DMS79 treated with DMSO at 0.1 percent for 48 hours (cell line): ENCODE measurements around the gene NUMBL.
"Not testable (repeated sequence)": the region's sequence is repeated elsewhere in the genome, so short reads cannot be mapped to it uniquely, and the experiment has no call there.

ENCODE experiments used
- DNase-seq: peaks from one replicate; lab custom pipeline; 2025; lab: John Stamatoyannopoulos, UW

NUMBL gene

DNA sequence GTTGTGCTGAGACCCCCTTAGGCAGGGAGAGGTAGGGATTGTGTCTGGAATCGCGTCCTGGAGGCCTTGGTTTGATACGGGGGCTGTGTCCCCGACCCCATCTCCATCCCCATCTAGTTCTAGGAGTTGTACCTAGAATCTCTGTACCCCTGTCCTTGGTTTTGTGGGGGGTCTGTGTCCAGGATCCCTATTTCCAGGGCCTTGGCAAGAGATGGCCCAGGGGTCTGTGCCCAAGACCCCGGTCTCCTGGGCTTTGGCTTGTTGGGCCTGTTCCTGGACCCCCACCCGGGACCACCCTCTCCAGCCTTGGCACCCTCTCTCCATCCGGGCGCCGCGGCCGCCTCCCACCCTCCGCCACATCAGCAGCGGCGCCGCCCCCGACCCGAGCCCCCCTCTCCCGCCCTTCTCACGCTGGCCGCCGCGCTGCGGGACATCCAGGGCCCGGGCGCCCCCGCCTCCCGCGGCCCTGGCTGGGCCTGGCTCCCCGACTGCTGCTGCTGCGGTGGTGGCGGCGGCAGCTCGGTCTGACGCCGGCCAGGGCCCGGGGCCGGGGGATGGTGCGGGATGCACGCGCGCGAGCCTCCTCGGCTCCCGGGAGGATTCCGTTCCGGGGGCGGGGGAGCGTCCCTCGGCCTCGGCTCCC is at the start of gene NUMBL:
NUMBL (minus strand) TSS at position 602 of the 643 bp plus-strand sequence; CDS start at position 434, 168 bp downstream.
- no peak for DNase-seq

DNA sequence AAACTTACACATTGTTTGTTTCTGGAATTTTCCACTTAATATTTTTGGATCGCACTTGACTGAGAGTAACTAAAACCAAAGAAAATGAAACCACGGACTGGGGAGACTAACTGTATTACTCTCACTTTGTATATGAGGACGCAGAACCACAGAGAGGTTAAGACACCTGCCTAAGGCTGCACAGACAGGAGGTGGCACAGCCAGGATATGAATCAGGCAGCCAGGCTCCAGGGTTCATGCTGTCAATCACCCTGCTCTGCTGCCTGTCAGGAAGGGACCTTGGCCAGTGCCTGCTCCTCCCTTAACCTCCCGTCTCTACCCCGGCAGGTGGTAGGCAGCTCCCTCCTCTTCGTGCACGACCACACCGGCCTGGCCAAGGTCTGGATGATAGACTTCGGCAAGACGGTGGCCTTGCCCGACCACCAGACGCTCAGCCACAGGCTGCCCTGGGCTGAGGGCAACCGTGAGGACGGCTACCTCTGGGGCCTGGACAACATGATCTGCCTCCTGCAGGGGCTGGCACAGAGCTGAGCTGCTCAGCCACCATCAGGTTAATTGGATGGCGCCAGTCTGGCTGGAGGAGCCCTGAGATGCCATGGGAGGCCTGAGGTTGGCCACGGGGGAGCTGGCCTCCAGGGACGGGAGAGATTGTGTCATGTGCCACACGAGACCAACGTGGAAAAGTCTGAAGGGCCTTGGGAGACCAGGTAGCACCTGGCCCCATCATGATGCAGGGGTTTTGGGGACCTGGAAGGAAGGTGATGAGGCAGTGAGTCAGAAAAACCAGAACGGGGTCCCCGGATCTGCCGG is 48.8 kb upstream of the NUMBL start:
- no peak for DNase-seq

DNA sequence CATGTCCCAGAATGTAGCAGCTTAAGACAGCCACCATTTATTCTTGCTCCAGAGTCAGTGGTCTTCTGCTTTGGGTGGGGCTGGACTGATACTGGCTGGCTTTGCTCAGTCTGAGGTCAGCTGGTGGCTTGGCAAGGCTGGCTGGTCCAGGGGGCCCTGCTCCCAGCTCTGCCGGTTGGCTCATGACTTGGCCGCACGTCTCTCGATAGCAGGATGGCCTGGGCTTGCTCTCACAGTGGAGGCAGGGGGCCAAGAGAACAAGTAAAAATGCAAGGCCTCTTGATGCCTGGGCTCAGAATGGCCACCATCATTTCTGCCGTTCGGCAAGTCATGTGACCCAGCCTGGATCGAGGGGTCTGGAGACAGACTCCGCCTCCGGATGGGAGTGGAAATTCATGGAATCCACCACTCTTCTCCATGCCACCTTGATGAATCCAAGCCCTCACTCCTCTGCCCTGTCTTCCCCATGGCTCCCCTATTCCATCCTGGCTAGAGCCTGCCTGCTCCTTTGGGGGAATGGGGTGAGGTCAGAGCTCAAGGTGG is 46.7 kb upstream of the NUMBL start:
- no peak for DNase-seq

DNA sequence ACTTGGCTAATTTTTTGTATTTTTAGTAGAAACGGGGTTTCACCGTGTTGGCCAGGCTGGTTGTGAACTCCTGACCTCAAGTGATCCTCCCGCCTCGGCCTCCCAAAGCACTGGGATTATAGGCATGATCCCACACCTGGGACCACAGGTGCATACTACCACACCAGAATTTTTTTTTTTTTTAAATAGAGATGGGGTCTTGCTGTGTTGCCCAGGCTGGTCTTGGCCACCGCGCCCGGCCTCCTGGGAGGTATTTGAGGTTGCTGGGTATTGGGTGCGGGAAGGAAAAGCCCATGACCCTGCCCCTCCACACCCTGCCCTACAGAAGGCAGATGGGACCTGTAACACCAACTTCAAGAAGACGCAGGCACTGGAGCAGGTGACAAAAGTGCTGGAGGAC is 46.2 kb upstream of the NUMBL start:
- DNase-seq = no peak

DNA sequence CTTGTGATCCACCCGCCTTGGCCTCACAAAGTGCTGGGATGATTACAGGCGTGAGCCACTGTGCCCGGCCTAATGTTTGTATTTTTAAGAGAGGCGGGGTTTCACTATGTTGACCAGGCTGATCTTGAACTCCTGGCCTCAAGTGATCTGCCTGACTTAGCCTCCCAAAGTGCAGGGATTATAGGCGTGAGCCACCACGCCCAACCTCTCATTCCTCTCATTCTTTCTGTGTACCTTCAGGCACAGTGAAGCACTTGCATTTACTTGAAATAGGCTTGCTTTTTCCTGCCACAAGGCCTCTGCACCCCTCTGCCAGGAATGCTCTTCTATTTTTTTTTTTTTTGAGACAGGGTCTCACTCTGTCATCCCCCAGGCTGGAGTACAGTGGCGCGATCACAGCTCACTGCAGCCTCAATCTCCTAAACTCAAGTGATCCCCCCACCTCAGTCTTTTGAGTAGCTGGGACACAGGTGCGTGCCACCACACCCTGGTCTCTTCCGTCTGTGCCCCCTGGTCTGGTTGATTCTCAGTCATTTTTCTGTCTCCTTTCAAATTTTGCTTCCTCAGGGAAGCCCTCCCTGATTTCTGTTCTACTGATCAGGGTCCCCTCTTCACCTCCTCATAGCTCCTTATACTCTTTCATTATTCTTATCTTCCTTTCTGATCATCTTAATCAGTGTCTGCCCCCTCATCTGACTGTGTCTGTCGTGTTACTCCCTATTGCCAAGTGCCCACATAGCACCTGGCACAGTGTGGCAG is 44.7 kb upstream of the NUMBL start:
- DNase-seq = no peak

DNA sequence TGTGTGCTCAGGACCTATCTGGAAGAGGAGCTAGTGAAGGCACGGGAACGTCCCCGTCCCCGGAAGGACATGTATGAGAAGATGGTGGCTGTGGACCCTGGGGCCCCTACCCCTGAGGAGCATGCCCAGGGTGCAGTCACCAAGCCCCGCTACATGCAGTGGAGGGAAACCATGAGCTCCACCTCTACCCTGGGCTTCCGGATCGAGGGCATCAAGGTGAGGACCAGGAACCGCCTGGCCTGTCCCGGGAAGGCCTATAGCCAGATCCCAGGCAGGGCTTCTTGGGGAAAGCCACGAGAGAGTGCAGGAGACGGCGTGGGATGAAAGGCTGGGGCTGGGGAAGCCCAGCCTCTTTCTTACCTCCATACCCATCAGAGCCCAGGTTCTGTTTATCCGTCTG is 42.7 kb upstream of the NUMBL start:
- DNase-seq = no peak

DNA sequence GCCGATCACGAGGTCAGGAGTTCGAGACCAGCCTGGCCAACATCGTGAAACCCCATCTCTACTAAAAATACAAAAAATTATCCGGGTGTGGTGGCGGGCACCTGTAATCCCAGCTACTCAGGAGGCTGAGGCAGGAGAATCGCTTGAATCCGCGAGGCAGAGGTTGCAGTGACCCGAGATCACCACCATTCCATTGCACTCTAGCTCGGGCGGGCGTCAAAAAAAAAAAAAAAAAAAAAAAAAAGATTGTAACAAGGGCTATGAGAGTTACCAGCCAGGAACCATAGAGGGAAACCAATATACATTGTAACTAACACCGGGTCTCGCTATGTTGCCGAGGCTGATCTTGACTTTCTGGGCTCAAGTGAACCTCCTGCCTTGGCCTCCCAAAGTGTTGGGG is 41.9 kb upstream of the NUMBL start:
- not testable (repeated sequence) for DNase-seq

DNA sequence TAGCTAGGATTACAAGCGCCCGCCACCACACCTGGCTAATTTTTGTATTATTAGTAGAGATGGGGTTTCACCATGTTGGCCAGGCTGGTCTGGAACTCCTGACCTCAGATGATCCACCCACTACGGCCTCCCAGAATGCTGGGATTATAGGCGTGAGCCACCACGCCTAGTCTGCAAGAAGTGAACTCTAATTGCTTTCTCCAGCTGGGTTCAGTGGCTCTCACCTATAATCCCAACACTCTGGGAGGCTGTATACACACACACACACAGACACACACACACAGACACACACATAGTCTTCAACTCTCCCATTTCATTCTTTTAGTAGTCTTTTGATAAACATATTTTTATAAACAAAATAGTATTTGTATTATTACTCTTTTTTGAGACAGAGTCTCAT is 39.6 kb upstream of the NUMBL start:
- not testable (repeated sequence) for DNase-seq

DNA sequence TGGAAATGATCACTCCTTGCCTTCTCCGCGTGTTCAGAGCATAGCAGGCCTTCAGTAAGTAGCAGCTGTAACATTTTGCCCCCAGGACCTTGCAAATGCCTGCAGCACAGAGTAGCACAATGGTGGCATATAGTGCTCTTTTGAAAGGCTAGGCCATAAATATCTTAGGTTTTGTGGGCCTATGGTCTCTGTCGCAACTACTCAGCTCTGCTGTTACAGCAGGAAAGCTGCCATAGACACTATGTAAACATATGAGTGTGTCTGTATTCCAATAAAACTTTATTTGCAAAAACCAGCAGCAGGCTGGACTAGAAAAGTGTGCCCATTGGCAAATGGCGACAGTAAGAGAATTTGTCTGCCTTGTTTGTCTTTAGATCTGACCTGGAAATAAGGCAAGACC is 35.8 kb upstream of the NUMBL start:
- DNase-seq = no peak

DNA sequence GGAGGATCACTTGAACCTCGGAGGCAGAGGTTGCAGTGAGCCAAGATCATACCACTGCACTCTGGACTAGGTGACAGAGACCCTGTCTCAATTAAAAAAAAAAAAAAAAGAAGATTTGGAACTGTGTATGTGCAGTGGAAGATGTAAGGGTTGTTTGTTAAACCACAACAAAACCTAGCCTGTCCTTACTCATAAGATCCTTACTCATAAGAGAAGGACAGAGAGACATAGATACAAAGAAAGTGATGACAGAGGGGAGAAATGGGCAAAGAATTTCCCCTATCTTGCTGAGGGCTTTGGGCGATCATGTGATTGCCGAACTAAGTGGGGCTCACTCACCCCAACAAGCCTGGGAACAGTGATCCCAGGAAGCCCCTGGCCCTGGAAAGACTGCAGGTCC is 34.4 kb upstream of the NUMBL start:
- DNase-seq = no peak

DNA sequence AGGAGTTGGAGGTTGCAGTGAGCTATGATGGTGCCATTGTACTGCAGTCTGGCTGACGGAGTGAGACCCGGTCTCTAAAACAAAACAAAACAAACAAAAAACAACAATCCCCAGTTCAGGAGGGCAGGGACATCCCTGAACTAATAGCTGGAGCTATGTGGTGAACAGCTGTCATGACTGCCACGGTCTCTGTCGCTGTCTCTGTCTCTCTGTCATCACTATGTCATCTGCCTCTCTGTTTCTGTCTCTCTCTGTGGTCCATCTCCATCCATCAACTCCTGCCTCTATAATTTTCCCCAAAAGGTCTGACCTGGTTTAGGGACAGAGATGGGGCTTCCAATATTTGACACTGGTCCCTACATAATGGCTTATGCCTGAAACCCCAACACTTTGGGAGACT is 33.9 kb upstream of the NUMBL start:
- no peak for DNase-seq

DNA sequence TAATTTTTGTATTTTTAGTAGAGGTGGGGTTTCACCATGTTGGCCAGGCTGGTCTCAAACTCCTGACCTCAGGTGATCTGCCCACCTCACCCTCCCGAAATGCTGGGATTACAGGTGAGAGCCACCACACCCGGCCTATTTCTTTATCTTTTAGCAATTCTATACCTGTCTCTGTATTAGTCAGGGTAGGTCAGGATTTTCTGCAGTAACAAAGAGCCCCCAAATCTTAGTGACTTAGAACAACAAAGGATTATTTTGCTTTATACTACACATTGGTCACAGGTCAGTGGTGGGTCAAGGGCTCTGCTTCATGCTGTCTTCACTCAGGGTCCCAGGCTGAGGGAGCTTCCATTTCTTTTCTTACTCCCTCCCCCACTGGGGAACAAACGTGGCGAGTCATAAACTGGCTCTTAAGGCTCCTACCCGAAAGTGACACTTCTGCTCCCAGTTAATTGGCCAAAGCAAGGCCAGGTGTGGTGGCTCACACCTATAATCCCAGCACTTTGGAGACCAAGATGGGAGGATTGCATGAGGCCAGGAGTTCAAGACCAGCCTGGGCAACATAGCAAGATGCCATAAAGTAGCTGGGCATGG is 33.3 kb upstream of the NUMBL start:
- no peak for DNase-seq

DNA sequence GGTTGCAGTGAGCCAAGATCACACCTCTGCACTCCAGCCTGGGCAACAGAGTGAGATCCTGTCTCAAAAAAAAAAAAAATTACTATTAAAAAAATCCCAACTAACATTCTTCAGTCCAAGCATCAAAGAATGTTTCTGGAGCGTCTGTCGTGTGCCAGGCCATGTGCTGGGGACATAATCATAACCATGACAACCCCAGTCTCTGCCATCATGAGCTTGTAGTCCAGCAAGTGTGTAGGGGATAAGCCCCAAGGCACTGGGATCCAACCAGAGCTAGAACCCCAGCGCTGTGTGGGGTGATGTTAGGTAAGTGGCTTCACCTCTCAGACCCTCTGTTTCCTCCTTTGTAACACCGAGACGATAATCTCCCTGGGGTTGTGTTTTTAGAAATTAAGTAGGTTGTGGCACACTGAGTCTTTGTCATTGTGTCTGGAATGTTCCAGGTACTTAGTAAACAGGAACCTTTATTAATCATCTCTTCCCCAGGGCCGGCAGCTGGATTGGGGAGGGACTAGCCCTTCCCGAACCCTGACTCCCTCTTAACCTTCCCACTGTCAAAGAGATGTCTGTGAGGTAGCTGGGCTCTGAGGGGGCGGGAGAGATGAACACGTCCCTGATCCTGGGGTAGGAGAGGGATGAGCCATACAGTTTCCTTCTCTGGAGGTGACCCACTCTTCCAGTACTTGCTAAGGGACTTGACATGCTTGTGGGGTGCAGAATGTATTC is 31.6 kb upstream of the NUMBL start:
- DNase-seq = no peak

DNA sequence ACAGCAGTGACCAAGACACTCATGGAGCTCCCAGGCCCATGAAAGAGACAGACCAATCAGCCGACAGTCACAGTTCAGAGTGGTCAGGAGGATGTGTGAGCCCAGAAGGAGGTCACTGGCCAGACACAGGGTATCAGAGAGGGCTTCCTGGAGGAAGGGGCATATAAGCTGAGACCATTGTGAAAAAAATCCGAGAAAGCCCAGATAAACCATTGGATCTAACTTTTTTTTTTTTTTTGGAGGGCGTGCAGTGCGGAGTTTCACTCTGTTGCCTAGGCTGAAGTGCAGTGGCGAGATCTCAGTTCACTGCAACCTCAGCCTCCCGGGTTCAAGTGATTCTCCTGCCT is 30.7 kb upstream of the NUMBL start:
- no peak for DNase-seq

DNA sequence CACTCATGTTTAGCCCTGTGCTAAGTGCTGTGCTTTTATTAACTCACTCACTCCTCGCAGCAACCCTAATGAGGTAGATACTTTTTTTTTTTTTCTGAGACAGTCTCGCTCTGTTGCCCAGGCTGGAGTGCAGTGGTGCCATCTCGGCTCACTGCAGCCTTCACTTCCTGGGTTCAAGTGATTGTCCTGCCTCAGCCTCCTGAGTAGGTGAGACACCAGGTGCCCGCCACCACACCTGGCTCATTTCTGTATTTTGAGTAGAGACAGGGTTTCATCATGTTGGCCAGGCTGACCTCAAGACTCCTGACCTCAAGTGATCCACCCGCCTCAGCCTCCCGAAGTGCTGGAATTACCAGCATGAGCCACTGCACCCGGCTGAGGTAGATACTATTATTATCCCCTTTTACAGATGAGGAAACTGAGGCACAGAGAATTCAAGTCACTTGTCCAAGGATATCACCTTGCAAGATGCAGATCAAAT is 29.0 kb upstream of the NUMBL start:
- DNase-seq = no peak

DNA sequence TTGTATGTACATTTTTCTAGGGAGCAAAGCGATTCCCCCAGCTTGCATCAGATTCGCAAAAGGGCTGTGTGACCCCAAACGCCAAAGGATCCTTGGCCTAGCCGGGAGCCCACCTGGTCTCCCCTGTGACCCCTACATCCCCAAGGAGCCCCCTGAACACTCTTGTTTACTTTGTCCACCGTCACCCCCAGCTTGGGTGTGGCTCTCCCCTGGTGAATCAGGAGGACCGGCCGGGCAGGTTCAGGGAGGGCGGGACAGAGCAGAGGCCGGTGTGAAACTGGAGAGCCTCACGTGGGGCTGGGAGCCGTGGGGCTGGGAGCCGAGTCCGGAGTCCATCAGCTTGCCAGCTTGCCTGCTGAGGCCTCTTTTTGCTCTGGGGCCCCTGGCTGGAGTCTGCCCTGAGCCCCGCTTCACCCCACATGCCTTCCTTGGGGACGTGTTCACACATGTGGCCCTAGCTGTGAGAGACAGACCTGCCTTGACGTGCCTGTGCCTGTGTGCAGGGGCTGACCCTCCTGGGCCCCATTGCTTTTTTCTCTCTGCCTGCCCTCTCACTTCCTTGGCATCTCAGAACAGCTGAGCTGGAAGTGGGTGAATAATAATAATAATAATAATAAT is 28.4 kb upstream of the NUMBL start:
- DNase-seq = peak; percentile 35

DNA sequence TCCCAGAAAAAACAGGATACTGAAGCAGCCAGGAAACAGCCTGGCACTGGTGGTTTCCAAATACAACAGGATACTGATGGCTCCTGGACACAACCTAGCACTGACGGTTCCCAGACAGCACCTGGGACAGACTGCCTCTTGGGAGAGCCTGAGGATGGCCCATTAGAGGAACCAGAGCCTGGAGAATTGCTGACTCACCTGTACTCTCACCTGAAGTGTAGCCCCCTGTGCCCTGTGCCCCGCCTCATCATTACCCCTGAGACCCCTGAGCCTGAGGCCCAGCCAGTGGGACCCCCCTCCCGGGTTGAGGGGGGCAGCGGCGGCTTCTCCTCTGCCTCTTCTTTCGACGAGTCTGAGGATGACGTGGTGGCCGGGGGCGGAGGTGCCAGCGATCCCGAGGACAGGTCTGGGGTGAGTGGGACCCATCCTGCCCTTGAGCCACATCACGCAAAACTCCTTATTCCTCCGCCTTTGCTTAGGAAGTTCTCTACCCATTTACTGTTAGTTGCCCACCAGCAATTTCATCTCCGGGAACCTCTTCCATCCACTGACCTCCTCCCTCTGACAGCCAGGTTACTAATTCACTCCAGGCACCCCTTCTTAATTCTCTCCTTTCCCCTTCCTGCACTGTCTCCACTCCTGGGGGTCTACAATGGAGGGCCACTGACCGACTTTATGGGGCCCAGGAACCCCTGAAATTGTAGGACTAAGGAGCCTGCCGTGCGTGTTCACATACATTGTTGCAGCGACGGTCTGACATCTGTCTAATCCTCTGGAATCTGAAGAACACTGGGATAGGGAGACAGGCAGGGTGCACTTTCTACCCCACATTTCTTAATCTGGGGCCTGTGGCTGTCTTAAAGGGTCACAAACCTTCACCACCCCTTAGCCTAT is 27.7 kb upstream of the NUMBL start:
- no peak for DNase-seq

DNA sequence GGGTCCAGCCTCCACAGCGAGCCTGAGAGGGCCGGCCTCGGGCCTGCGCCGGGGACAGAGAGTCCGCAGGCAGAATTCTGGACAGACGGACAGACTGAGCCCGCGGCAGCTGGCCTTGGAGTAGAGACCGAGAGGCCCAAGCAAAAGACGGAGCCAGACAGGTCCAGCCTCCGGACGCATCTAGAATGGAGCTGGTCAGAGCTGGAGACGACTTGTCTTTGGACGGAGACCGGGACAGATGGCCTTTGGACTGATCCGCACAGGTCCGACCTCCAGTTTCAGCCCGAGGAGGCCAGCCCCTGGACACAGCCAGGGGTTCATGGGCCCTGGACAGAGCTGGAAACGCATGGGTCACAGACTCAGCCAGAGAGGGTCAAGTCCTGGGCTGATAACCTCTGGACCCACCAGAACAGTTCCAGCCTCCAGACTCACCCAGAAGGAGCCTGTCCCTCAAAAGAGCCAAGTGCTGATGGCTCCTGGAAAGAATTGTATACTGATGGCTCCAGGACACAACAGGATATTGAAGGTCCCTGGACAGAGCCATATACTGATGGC is 27.0 kb upstream of the NUMBL start:
- no peak for DNase-seq

DNA sequence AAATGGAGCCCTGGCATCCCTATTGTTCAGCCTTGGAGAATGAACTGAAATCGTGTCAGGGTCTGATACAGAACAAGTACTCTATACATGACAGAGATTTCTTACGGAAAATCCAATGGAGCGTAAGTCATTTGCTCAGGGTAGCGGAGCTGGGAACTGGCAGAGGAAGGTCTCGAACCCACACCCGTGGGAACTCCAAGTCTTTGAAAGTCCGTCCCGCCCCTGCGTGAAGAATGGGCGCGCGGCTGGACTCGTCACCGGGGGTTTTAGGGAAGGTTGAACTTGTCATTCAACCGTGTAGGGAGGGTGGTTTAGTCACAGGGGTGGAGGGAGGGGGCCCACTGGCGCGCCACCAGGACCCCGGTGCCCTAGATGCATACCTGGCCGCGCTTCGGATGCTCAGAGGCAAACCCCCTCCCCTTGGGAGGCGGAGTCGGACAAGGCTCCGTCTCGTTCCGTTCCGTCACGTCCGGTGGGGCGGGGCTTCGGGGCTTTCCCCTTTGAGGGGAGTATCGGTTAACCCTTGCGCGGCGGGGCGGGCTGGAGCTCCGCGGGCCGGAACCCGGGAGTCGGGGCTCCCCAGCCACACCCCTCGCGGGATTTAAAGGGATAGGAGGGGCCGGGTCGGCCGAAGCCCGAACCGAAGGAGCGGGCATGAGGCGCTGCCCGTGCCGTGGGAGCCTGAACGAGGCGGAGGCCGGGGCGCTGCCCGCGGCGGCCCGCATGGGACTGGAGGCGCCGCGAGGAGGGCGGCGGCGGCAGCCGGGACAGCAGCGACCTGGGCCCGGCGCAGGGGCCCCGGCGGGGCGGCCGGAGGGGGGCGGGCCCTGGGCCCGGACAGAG is 26.3 kb upstream of the NUMBL start, which contains the start of the genes COQ8B and ITPKC:
COQ8B (minus strand) TSS at position 405 of the 843 bp plus-strand sequence. CDS start 2,254 bp downstream, outside the sequence.
ITPKC (plus strand) TSS at position 631 of the 843 bp plus-strand sequence; CDS start at position 655, 24 bp downstream.
- peak; percentile 91 for DNase-seq
